GM19025 (cell line): ENCODE data around the gene SASH1.

Experiments
- ATAC-seq: cut with Tn5 transposase; IDR thresholded peaks from one replicate; pipeline ENCODE4 v1.9.1; 2021; ENCODE audit warnings: mild to moderate bottlenecking, low read depth, moderate library complexity; ENCODE audit not compliant: unreplicated experiment

The SASH1 gene

GRCh38 chr6:148533309-148534107 lies 190.9 kb downstream of the SASH1 start:
- no peak for ATAC-seq

DNA sequence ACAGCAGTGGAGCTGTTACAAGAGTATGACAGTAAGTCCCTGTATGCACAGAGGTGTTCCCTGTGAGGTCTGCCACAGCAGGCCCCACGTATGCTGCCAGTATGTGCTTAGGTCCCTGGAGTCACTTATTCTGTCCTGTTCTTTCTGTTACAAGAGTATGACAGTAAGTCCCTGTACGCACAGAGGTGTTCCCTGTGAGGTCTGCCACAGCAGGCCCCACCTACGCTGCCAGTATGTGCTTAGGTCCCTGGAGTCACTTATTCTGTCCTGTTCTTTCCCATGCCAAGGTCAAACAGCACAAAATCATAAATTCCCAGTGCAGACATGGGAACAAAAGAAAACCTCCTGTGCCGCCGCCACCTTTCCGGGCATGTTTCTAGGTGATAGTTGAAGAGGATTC lies 192.2 kb downstream of the SASH1 start:
- no peak for ATAC-seq

DNA sequence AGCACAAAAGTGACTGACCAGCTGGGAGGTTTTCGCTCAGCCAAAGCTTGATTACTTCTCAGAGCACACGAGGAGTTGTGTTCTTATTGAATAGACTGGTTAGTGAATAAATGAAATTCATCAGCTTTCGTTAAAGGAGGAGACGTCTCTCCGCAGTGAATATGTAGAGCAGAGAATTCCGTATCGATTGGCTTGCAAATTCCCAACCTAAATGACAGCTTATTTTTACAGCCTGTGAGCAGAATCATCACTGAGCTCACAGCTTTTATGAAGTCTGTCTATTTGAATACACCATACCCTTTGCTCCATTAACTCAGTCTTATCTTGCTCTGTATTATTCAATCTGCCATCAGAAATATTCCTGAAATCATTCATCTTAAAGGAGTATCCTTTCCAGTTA lies 192.7 kb downstream of the SASH1 start:
- no peak for ATAC-seq

DNA sequence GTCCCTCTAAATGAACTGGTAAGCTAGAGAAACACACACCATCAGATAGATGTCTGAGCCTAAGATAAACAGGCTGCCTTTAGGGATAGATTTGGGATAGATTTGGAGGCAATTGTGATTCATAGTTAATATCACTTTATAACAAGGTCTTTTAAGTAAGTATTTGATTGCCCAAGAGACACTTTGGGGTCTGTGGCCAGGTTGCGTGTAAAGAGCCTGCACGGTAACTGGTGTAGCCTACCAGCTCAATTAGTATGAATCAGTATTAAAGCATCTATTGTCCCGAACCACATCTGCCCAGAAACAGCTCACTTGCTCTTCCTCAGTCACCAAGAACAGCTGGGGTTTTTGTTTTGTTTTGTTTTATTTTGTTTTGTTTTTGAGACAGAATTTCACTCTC lies 193.3 kb downstream of the SASH1 start:
- ATAC-seq, result no peak

GRCh38 chr6:148538261-148539190 lies 195.9 kb downstream of the SASH1 start:
- no peak for ATAC-seq

- no peak for ATAC-seq
Measured at GRCh38 chr6:148543540-148543939, 200.9 kb downstream of the SASH1 start.

DNA sequence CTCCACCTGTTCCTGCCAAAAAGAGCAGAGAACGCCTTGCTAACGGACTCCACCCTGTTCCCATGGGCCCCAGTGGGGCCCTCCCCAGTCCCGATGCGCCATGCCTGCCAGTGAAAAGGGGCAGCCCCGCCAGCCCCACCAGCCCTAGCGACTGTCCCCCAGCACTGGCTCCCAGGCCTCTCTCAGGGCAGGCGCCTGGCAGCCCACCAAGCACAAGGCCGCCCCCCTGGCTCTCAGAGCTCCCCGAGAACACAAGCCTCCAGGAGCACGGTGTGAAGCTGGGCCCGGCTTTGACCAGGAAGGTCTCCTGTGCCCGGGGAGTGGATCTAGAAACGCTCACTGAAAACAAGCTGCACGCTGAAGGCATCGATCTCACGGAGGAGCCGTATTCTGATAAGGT lies 201.8 kb downstream of the SASH1 start:
- no peak for ATAC-seq

GRCh38 chr6:148545901-148546300 lies 203.3 kb downstream of the SASH1 start:
- ATAC-seq, result no peak

DNA sequence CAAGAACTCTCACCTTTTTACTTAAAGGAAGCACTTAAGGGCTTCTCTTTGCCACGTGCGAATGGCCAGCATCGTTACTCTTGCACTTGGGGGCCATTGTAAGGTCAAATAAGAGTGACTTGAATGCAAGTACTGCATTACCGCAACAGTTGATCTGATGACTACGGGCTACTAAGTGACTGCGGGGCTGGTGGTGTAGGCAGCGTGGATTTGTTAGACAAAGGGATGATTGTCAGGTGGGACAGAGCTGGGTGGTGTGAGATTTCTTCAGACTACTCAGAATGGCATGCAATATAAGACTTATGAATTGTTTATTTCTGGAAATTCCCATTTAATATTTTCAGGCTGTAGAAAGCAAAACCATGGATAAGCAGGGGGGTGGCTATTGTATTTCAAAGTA lies 204.5 kb downstream of the SASH1 start:
- ATAC-seq, result no peak

GRCh38 chr6:148548065-148548748 lies 205.6 kb downstream of the SASH1 start:
- no peak for ATAC-seq

- no peak for ATAC-seq
Measured at GRCh38 chr6:148548749-148549140, 206.1 kb downstream of the SASH1 start.

GRCh38 chr6:148550569-148550968 lies 207.9 kb downstream of the SASH1 start:
- no peak for ATAC-seq

DNA sequence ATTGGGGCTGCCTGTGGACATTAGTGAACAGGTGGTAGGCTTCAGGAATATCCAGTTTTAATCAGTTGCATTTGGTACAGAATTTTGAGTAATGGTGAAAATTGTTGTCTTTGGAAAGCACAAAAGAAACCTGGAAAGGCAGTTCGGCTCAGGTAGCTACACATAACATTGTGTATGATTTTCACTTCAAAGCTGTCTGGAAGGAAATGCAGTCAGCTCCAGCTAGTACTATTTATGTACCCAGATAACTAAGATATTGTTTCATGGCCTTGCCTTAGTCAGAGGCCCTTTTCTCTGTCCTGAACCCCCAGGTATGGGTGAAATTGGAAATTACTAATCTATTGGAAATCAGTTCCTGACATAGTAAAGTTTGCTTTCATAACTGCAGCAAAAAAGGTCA lies 208.6 kb downstream of the SASH1 start:
- no peak for ATAC-seq

DNA sequence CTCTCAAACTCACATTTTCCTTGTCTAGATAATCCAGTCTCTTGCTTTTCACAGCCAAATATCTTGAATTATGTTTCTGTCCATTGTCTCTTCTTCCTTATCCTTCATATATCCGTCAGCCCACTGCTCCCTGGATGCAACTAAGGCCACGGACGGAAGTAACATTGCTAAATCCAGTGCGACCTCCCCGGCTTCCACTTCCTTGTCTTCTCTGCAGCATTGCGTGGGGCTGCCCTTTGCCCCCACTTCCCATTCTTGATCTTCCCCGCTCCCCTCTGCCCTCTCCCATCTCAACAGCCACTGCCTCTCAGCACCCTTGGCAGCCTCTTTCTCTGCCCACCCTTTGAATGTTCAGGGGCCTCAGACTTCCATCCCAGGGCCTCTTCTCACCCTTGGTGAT lies 213.8 kb downstream of the SASH1 start:
- no peak for ATAC-seq

- ATAC-seq, result no peak
Measured at GRCh38 chr6:148557796-148558321, 215.2 kb downstream of the SASH1 start.

DNA sequence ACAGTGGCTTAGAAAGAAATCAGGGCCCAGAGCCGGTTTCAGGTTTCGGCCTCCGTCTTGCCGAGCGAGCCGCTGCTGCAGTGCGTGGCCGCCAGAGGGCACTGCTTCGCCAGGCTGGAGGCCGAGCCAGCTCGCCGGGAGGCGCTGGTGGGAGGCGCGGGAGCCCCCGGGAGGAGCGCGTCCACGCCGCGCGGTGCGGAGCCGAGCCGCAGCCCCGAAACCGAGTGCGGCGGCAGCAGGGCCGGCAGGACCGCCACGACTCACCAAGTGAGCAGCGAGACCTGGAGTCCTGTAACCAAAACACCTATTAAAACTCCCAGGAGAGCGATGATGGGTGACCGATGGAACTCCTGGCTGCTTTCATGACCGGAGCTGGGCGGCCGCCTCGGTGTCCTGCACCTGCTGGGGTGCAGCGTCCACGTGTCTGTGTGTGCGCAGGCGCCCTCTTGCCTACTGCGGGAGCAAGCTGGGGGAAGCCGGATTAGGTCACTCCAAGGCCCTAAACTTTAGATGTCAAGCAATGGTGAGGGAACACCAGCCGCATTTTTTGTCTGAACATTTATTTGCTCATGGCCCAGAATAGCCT lies 217.3 kb downstream of the SASH1 start:
- peak; percentile 76 for ATAC-seq

- no peak for ATAC-seq
Measured at GRCh38 chr6:148561629-148562028, 219.0 kb downstream of the SASH1 start.

DNA sequence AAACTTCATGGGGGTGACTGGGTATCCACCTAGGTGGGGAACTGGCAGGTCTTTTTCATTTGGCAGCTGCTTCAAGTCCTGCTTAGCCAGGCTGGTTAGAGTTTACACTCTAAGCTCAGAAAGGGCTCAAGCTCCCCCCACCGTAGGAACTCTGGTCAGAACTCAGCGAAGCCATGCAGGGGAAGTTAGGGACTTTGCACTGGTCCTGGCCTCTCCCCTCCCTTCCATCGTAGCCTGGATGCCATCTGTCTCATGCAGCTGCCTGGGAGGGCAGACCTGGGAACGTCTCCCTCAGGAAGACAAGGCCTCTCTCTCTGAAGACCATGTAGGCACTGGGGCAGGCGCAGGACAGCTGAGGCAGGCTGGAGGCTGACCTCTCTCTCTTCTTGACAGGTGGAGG lies 220.4 kb downstream of the SASH1 start:
- no peak for ATAC-seq

DNA sequence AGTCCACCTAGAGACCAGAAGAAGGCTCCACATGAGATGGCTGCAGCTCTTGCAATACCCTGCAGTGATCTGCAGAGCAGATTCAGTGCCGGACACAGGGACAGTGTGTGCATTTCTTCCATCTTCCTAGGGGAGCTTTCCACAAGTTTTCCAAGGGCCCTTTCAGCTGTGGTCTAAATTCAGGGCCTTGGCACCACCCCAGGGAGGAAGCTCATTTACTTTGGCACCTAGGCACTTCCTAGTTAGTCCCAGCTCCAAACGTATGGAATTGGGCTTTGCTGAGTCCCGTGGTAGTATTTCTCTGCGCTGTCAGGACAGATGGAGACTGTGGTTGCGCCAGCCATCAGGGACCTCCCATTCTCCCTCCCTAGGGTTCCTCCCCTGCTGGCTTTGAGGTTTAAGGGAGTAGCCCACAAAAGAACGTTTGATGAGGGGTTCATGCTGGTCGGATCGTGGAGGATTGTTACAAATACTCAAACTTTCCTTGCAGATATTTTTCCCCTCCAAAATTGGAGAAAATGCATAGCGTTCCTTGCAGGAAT lies 221.9 kb downstream of the SASH1 start:
- ATAC-seq, result no peak

DNA sequence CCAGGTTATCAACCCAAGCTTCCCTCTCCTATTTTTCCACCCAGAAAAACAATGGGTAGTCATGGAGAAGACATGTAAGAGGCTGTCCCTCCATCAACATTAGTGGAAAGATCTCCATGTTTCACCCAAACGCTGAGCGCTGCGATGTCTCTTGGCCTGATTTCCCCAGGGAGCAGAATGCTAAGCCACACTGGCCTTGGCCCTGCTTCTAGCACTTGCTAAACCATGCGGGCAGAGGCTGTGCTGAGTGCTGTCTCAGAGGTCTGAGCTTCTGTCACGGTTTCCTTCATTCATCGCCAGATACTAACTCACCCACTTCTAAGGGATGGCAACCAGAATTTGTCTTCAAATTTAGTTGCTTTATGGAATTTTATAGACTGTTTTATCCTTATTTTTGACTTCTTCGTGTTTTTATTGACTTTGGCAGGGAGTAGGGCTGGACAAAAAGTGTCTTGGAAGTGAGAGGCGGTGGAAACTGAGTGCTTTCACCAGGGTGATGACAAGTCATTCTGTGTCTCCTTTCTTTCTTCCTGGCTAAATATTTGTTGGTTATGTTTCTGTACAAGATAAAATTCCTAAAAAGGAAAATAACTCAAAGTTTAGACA lies 222.8 kb downstream of the SASH1 start:
- ATAC-seq, result no peak
